ENCODE measurements around the gene ST6GALNAC2. TPM values are rescaled to one million over a fixed set of nuclear protein-coding genes. Genes with fewer than 3 reads are reported as not detected.

The ST6GALNAC2 gene
- total RNA-seq, 1 donor from 2014 or later = 13.6 TPM

DNA sequence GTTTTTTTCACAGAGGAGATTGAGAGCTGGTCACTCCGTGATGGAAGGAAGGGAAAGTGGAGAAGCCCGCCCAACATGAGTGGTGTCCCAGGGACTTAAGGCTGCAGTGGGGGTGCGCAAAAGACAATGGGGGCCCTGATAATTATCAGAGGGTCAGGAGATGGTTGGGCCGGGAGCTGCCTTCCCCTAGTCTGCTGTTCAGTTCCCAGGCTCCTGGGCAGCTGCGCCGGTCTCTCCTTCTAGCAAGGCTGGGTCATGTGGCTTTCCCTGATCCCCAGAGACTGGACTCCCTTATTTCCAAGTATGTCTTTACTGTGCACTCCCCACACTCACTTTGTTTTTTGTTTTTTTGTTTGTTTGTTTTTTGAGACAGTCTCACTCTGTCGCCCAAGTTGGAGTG is 64.4 kb downstream of the ST6GALNAC2 start:
- H3K4me3 ChIP-seq (ENCODE audit: low read depth, low read length) = no peak overlapping the region
- no peak for TF ChIP-seq CTCF (IDR thresholded peaks at IDR 0.05; ENCODE audit: insufficient read depth, low read length, poor library complexity, severe bottlenecking)
- no peaks in the 10 kb centered on the region for H3K36me3 ChIP-seq (ENCODE audit: control insufficient read depth, insufficient read depth, low read length)
- DNase-seq (ENCODE audit: low read depth) = no peak
- H3K27me3 ChIP-seq (ENCODE audit: control insufficient read depth, insufficient read depth, low read length) = no peaks in the 10 kb centered on the region

GRCh38 chr17:76519048-76519966 is 66.4 kb downstream of the ST6GALNAC2 start:
- Histone ChIP-seq H3K27me3 (ENCODE audit: control insufficient read depth, insufficient read depth, low read length) (no peaks in the 10 kb centered on the region), H3K36me3 (ENCODE audit: control insufficient read depth, insufficient read depth, low read length) (no peaks in the 10 kb centered on the region), H3K4me3 (ENCODE audit: low read depth, low read length) (no peak overlapping the region)
- no peak for TF ChIP-seq CTCF (IDR thresholded peaks at IDR 0.05; ENCODE audit: insufficient read depth, low read length, poor library complexity, severe bottlenecking)
- DNase-seq (ENCODE audit: low read depth) = no peak

GRCh38 chr17:76517638-76518038 is 68.0 kb downstream of the ST6GALNAC2 start:
- TF ChIP-seq CTCF (IDR thresholded peaks at IDR 0.05; ENCODE audit: insufficient read depth, low read length, poor library complexity, severe bottlenecking) = peak; percentile 56
- Histone ChIP-seq H3K4me3 (ENCODE audit: low read depth, low read length) (no peak overlapping the region), H3K27me3 (ENCODE audit: control insufficient read depth, insufficient read depth, low read length) (no peaks in the 10 kb centered on the region), H3K36me3 (ENCODE audit: control insufficient read depth, insufficient read depth, low read length) (no peaks in the 10 kb centered on the region)
- DNase-seq (ENCODE audit: low read depth) = no peak

Other genes with a start within 250 kb of the ST6GALNAC2 start
- 50.7 and 52.4 TPM in 2 replicates for gene PRPSAP1, start 231.9 kb downstream of the ST6GALNAC2 start, total RNA-seq
- 159 and 165 TPM in 2 replicates for gene SPHK1, start 201.3 kb downstream of the ST6GALNAC2 start, total RNA-seq
- 12.6 and 15.5 TPM in 2 replicates for gene UBE2O, start 132.7 kb downstream of the ST6GALNAC2 start, total RNA-seq
- gene AANAT, start 118.3 kb downstream of the ST6GALNAC2 start, total RNA-seq = not detected in 2 replicates
- 101 and 111 TPM in 2 replicates for gene RHBDF2, start 84.4 kb downstream of the ST6GALNAC2 start, total RNA-seq
- 16.9 and 19.9 TPM in 2 replicates for gene CYGB, start 48.2 kb downstream of the ST6GALNAC2 start, total RNA-seq
- gene PRCD, start 45.8 kb downstream of the ST6GALNAC2 start, total RNA-seq = not detected in 2 replicates
- gene ST6GALNAC1, start 57.9 kb upstream of the ST6GALNAC2 start, total RNA-seq = not detected in 2 replicates
- gene MXRA7, start 125.1 kb upstream of the ST6GALNAC2 start, total RNA-seq = 110 and 142 TPM in 2 replicates
- gene JMJD6, start 140.7 kb upstream of the ST6GALNAC2 start, total RNA-seq = 21.4 and 25.8 TPM in 2 replicates
- gene METTL23, start 141.0 kb upstream of the ST6GALNAC2 start, total RNA-seq = 32.8 TPM in 2 replicates
- 185 and 217 TPM in 2 replicates for gene SRSF2, start 151.5 kb upstream of the ST6GALNAC2 start, total RNA-seq
- 17.5 and 21.2 TPM in 2 replicates for gene MFSD11, start 152.3 kb upstream of the ST6GALNAC2 start, total RNA-seq

Data from kidney epithelial cell (primary cell).